Smooth muscle cell (in vitro differentiated cells): ENCODE results near the gene SPEM1. TPM values are rescaled to one million over a fixed set of nuclear protein-coding genes. Genes with fewer than 3 reads are reported as not detected.
"Not testable (repeated sequence)": the region's sequence is repeated elsewhere in the genome, so short reads cannot be mapped to it uniquely, and the experiment has no call there.

ENCODE experiments used
- DNase-seq: peaks from one replicate; lab custom pipeline; 2025; ENCODE audit not compliant: unreplicated experiment; lab: John Stamatoyannopoulos, UW
- H2AFZ ChIP-seq: fragments of 200-600 bp; sonication (generic); 2 replicates; pipeline ENCODE4 v1.6.0; 2016; ENCODE audit warnings: antibody characterized with exemption, low read depth, mild to moderate bottlenecking
- H3F3A ChIP-seq: fragments of 200-600 bp; sonication (generic); 2 replicates; pipeline ENCODE4 v1.6.0; 2017; ENCODE audit warnings: antibody characterized with exemption, low read depth
- H3K27ac ChIP-seq: fragments of 200-600 bp; sonication (generic); 2 replicates; pipeline ENCODE4 v1.5.1; 2016; ENCODE audit warnings: low read depth, mild to moderate bottlenecking
- H3K27me3 ChIP-seq: fragments of 200-600 bp; sonication (generic); 2 replicates; pipeline ENCODE4 v1.6.1; 2016; ENCODE audit warnings: low read depth, mild to moderate bottlenecking
- H3K36me3 ChIP-seq: fragments of 200-600 bp; sonication (generic); 2 replicates; pipeline ENCODE4 v1.5.1; 2016; ENCODE audit warnings: low read depth
- H3K4me1 ChIP-seq: fragments of 200-600 bp; sonication (generic); 2 replicates; pipeline ENCODE4 v1.5.1; 2016; ENCODE audit warnings: low read depth
- H3K4me2 ChIP-seq: fragments of 200-600 bp; sonication (generic); 2 replicates; pipeline ENCODE4 v1.6.0; 2016; ENCODE audit warnings: mild to moderate bottlenecking
- H3K4me3 ChIP-seq: fragments of 200-600 bp; sonication (generic); 2 replicates; pipeline ENCODE4 v1.5.1; 2016; ENCODE audit warnings: mild to moderate bottlenecking
- H3K79me2 ChIP-seq: fragments of 200-600 bp; sonication (generic); 2 replicates; pipeline ENCODE4 v1.6.0; 2016; ENCODE audit warnings: low read depth, mild to moderate bottlenecking
- H3K9ac ChIP-seq: fragments of 200-600 bp; sonication (generic); 2 replicates; pipeline ENCODE4 v1.6.0; 2016; ENCODE audit warnings: low read depth
- H3K9me3 ChIP-seq: fragments of 200-600 bp; sonication (generic); replicated peaks from 2 replicates; pipeline ENCODE4 v1.5.1; 2016; ENCODE audit warnings: low read depth
- H4K20me1 ChIP-seq: fragments of 200-600 bp; sonication (generic); 2 replicates; pipeline ENCODE4 v1.6.0; 2016; ENCODE audit warnings: low read depth
- WGBS: methylation state at CpG from one replicate; pipeline ENCODE4 v1.1.7; 2016; ENCODE audit warnings: low lambda C conversion rate; 5-methylcytosine and 5-hydroxymethylcytosine counted together
- polyA plus RNA-seq: library from polyadenylated mRNA; unstranded; fragments of >200 nt; fragmentation: Nextera tagmentation; extraction: Ambion mirVana; gene quantifications from 2 replicates; pipeline ENCODE4 v1.2.1, GENCODE V29; 2016
- total RNA-seq: library from RNA; depleted of rRNA; stranded (reverse); fragments of >200 nt; gene quantifications from 2 replicates; pipeline ENCODE4 v1.2.3, GENCODE V29; 2014
- TF ChIP-seq, protein P1 (sequence below): fragments of 200-600 bp; sonication (generic); IDR thresholded peaks from 2 replicates; pipeline ENCODE4 v1.5.1; 2017; ENCODE audit warnings: borderline replicate concordance, mild to moderate bottlenecking, antibody characterized with exemption; ENCODE audit not compliant: insufficient read depth, poor library complexity, severe bottlenecking

Gene SPEM1
- total and polyA plus RNA-seq, 2 experiments from 2014 or later, result not detected

GRCh38 chr17:7467498-7467897, 47.4 kb downstream of the SPEM1 start:
- H4K20me1 ChIP-seq, result peaks cover 83% of the 10 kb centered on the region
- 97% methylated on average over 3 of the region's 3 CpGs for WGBS

DNA sequence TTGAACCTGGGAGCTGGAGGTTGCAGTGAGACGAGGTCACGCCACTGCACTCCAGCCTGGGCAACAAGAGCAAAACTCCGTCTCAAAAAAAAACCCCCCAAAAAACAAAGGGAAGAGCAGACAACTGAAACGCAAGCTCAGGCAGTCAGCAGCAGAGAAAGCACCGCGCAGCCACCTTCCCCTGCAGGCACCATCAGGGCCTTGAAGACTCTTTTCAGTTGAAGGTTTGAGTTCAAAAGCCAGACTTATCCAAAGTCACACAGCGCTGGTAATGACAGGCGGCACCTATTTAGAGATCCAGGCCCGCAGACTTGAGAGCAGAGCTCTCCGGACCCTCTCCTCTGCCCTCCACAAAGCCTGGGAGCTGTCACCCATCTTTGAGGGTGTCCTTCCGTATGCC, 48.2 kb downstream of the SPEM1 start:
- H3K9ac ChIP-seq, result no peak overlapping the region
- H2AFZ ChIP-seq, result no peak overlapping the region
- no peak overlapping the region for H3K27ac ChIP-seq
- no peak overlapping the region for H3K4me2 ChIP-seq
- peaks cover 89% of the 10 kb centered on the region for H4K20me1 ChIP-seq
- no peaks in the 10 kb centered on the region for H3K9me3 ChIP-seq
- H3K36me3 ChIP-seq, result no peaks in the 10 kb centered on the region
- no peak for DNase-seq
- H3K79me2 ChIP-seq, result peaks cover 71% of the 10 kb centered on the region
- H3F3A ChIP-seq, result no peaks in the 10 kb centered on the region
- H3K4me1 ChIP-seq, result no peaks in the 10 kb centered on the region
- H3K27me3 ChIP-seq, result no peaks in the 10 kb centered on the region
- TF ChIP-seq, protein P1, sequence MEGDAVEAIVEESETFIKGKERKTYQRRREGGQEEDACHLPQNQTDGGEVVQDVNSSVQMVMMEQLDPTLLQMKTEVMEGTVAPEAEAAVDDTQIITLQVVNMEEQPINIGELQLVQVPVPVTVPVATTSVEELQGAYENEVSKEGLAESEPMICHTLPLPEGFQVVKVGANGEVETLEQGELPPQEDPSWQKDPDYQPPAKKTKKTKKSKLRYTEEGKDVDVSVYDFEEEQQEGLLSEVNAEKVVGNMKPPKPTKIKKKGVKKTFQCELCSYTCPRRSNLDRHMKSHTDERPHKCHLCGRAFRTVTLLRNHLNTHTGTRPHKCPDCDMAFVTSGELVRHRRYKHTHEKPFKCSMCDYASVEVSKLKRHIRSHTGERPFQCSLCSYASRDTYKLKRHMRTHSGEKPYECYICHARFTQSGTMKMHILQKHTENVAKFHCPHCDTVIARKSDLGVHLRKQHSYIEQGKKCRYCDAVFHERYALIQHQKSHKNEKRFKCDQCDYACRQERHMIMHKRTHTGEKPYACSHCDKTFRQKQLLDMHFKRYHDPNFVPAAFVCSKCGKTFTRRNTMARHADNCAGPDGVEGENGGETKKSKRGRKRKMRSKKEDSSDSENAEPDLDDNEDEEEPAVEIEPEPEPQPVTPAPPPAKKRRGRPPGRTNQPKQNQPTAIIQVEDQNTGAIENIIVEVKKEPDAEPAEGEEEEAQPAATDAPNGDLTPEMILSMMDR, result no peak
- H3K4me3 ChIP-seq, result no peak overlapping the region
- WGBS, result 95% methylated on average over 11 of the region's 11 CpGs

More at GRCh38 chr17:7467498-7467897, 47.4 kb downstream of the SPEM1 start:
- no peaks in the 10 kb centered on the region for H3F3A ChIP-seq
- H3K27ac ChIP-seq, result no peak overlapping the region
- H3K4me3 ChIP-seq, result no peak overlapping the region
- H3K79me2 ChIP-seq, result peaks cover 64% of the 10 kb centered on the region
- DNase-seq, result no peak
- H3K9ac ChIP-seq, result no peak overlapping the region
- no peaks in the 10 kb centered on the region for H3K4me1 ChIP-seq
- no peaks in the 10 kb centered on the region for H3K27me3 ChIP-seq
- no peak overlapping the region for H2AFZ ChIP-seq
- TF ChIP-seq, protein P1, result no peak
- no peaks in the 10 kb centered on the region for H3K9me3 ChIP-seq
- H3K4me2 ChIP-seq, result no peak overlapping the region
- no peaks in the 10 kb centered on the region for H3K36me3 ChIP-seq

DNA sequence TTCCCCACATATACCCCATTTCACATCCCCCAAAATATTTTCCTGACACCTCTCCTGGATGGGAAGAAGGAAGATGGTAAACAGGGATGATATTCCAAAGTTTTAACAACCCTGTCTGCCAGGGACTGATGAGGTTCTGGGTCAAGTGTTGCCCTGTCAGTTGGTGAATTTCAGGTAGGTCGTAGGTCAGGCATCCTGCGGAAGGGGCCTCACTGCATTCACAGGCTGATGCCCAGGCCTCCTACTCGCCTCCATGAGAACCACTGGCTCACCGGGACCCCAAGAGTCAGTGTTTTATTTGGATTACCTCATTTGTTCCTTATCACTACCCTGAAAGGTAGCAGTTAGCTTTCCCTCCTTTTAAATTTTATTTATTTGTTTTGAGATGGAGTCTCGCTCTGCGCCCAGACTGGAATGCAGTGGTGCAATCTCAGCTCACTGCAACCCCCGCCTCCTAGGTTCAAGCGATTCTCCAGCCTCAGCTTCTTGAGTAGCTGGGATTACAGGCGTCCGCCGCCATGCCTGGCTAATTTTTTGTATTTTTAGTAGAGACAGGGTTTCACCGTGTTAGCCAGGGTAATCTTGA, 48.8 kb downstream of the SPEM1 start:
- H3K27me3 ChIP-seq, result no peaks in the 10 kb centered on the region
- peaks cover 77% of the 10 kb centered on the region for H3K79me2 ChIP-seq
- H3K9me3 ChIP-seq, result no peaks in the 10 kb centered on the region
- H2AFZ ChIP-seq, result no peak overlapping the region
- H3K4me3 ChIP-seq, result no peak overlapping the region
- TF ChIP-seq, protein P1, result no peak
- H3K4me2 ChIP-seq, result no peak overlapping the region
- H3K9ac ChIP-seq, result no peak overlapping the region
- no peak overlapping the region for H3K27ac ChIP-seq
- H3F3A ChIP-seq, result no peaks in the 10 kb centered on the region
- H3K4me1 ChIP-seq, result no peaks in the 10 kb centered on the region
- no peak for DNase-seq
- peaks cover 93% of the 10 kb centered on the region for H4K20me1 ChIP-seq
- WGBS, result 82% methylated on average over 12 of the region's 12 CpGs
- H3K36me3 ChIP-seq, result no peaks in the 10 kb centered on the region

- H3K4me1 ChIP-seq, H3F3A ChIP-seq, H3K4me3 ChIP-seq, H3K9ac ChIP-seq, H3K27me3 ChIP-seq, H2AFZ ChIP-seq, H3K27ac ChIP-seq, H3K36me3 ChIP-seq, DNase-seq, H3K4me2 ChIP-seq, H3K9me3 ChIP-seq: not testable (repeated sequence)
- WGBS, result 95% methylated on average over 12 of the region's 12 CpGs
- H4K20me1 ChIP-seq, result peaks cover 98% of the 10 kb centered on the region
- H3K79me2 ChIP-seq, result peaks cover 86% of the 10 kb centered on the region
These were observed 49.7 kb downstream of the SPEM1 start for GRCh38 chr17:7469843-7470242.

- H4K20me1 ChIP-seq, result peaks cover 100% of the 10 kb centered on the region
- H3K9ac ChIP-seq, H3K4me1 ChIP-seq, H3K27ac ChIP-seq, H3K4me3 ChIP-seq, H2AFZ ChIP-seq, H3K27me3 ChIP-seq, H3K4me2 ChIP-seq, DNase-seq, H3K9me3 ChIP-seq, H3K36me3 ChIP-seq, H3F3A ChIP-seq: not testable (repeated sequence)
- peaks cover 92% of the 10 kb centered on the region for H3K79me2 ChIP-seq
- WGBS, result 94% methylated on average over 8 of the region's 8 CpGs
These were observed 50.4 kb downstream of the SPEM1 start for GRCh38 chr17:7470457-7470973.
